ENCODE results near the gene FOXS1.
A peak's percentile ranks its signal among the peaks of the same experiment; 100 is the strongest.
"Not testable (repeated sequence)": the region's sequence is repeated elsewhere in the genome, so short reads cannot be mapped to it uniquely, and the experiment has no call there.

The FOXS1 gene

DNA sequence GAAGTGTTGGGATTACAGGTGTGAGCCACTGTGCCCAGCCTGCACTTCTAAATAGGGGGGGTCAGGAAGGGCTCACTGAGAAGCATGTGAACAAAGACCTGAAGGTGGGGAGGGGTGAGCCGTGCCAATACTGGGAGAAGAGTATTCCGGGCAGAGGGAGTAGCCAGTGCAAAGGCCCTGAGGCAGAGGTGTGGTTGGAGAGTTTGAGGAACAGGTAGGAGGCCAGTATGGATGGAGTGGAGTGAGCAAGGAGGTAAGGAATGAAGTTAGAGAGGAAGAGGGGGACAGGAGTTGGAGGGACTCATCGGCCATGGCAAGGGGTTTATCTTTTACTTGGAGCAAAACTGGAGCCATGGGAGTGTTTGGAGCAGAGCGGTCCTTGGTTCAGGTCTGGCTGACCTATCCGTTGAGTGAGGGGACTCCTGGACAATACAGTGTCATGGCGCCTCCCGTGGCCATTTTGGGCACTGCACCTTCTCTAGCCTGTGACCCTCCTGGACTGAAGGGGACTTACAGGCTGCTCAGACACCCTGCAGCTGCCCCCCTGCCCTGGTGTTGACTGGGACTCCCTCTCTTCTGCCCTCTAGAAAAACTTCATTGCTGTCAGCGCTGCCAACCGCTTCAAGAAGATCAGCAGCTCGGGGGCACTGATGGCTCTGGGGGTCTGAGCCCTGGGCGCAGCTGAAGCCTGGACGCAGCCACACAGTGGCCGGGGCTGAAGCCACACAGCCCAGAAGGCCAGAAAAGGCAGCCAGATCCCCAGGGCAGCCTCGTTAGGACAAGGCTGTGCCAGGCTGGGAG is 12.1 kb downstream of the FOXS1 start:
- no peak overlapping the region for H3K27ac Mint-ChIP-seq (ENCODE audit: low read depth)
- no peaks in the 10 kb centered on the region for H3K36me3 Mint-ChIP-seq (ENCODE audit: insufficient read depth)
- peaks cover 9% of the 10 kb centered on the region for H3K4me1 Mint-ChIP-seq
- no peaks in the 10 kb centered on the region for H3K27me3 Mint-ChIP-seq
- no peak for ATAC-seq (replicated peaks; ENCODE audit: extremely low read depth, poor library complexity, severe bottlenecking)
- peak; percentile 26 to 62 for DNase-seq (ENCODE audit: low spot score in 2 of 2)
- no peak overlapping the region for H3K4me3 Mint-ChIP-seq
- H3K9me3 Mint-ChIP-seq: no peaks in the 10 kb centered on the region

DNA sequence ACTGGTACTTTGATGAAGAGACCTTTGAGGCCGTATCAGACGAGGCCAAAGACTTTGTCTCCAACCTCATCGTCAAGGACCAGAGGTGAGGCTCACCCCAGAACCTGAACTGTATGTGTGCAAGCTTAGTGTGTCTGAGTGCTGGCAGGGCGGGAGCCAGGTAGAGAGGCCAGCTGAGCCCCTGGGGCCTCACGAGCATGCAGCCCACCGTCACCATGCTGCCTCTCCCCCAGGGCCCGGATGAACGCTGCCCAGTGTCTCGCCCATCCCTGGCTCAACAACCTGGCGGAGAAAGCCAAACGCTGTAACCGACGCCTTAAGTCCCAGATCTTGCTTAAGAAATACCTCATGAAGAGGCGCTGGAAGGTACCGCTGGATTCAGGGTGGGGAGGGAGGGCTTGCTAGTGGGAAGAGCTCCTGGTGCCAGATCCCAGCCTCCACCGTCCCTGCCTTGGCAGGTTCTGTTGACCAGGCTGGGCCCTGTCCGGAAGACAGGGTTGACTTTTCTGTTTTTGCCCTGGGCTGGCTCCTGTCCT is 13.6 kb downstream of the FOXS1 start:
- Mint-ChIP-seq H3K27ac (ENCODE audit: low read depth) (no peak overlapping the region), H3K4me1 (peaks cover 9% of the 10 kb centered on the region), H3K27me3 (no peaks in the 10 kb centered on the region), H3K9me3 (no peaks in the 10 kb centered on the region), H3K36me3 (ENCODE audit: insufficient read depth) (no peaks in the 10 kb centered on the region), H3K4me3 (no peak overlapping the region)
- ATAC-seq (replicated peaks; ENCODE audit: extremely low read depth, poor library complexity, severe bottlenecking) (no peak), DNase-seq (ENCODE audit: low spot score in 2 of 2) (no peak)

DNA sequence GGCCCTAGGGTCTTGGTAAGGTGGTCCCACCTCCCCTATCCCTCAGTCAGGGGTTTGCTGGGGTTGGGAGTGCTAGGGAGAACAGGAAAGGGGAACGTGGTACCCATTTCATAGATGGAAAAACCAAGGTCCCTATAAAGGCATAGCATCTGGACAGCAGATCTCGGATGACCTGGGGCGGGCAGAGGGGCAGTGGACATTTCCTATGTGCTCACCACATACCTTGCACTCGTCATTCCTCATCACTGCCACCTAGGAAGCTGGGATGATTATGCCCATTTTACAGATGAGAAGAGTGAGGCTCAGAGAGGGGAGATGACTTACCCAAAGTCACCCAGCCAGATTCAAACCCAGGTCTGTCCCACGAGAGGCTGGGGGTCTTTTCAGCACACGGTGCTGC is 14.2 kb downstream of the FOXS1 start:
- ATAC-seq (replicated peaks; ENCODE audit: extremely low read depth, poor library complexity, severe bottlenecking): no peak
- no peak for DNase-seq (ENCODE audit: low spot score in 2 of 2)
- Mint-ChIP-seq H3K4me3 (no peak overlapping the region), H3K36me3 (ENCODE audit: insufficient read depth) (no peaks in the 10 kb centered on the region), H3K9me3 (no peaks in the 10 kb centered on the region), H3K27ac (ENCODE audit: low read depth) (no peak overlapping the region), H3K27me3 (no peaks in the 10 kb centered on the region), H3K4me1 (peaks cover 9% of the 10 kb centered on the region)

DNA sequence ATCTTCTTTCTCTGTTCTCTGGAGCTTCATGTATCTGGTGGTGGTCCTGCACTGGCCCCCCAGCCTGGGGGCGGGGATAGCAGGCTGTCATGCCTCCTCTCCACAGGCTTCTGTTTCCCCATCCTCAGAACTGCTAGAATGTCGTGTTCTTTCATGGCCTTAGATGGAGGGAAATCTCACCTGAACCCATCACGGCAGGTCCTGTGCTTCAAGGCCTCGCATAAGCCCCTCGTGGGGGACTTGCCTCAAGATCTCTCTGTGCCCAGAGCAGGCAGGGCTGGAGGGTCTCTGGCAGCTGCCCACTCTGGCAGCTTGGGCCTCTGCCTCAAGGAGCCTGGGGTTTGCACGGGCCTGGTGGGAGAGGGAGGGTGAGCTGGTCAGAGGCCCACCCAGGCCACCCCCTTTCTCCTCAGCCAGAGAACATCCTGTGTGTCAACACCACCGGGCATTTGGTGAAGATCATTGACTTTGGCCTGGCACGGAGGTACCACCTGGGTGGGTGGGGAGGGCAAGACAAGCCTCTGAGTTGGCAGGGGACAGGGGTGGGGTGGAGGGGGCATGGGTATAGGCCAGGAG is 14.9 kb downstream of the FOXS1 start:
- Mint-ChIP-seq H3K36me3 (ENCODE audit: insufficient read depth) (no peaks in the 10 kb centered on the region), H3K9me3 (no peaks in the 10 kb centered on the region), H3K27ac (ENCODE audit: low read depth) (no peak overlapping the region), H3K27me3 (no peaks in the 10 kb centered on the region), H3K4me3 (no peak overlapping the region), H3K4me1 (peaks cover 5% of the 10 kb centered on the region)
- DNase-seq (ENCODE audit: low spot score in 2 of 2): no peak
- no peak for ATAC-seq (replicated peaks; ENCODE audit: extremely low read depth, poor library complexity, severe bottlenecking)

DNA sequence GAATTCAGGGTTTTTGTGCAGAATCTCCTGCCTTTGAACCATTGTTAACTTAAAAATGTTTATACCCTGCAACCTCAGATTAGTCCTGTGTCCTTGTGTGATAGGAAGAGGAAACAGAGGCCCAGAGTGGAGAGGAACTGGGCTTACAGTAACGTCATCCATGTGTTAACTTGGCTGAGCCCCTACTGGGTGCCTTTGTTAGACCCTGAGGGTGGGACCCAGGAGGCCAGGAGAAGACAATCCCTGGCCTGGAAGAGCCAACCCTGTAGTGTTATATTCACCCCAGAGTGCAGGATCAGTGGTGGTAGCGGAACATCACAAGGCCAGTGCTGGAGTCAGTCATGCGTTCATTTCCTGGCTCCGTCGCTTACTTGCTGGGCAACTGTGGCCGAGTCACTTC is 15.7 kb downstream of the FOXS1 start:
- H3K36me3 Mint-ChIP-seq (ENCODE audit: insufficient read depth): no peaks in the 10 kb centered on the region
- ATAC-seq (replicated peaks; ENCODE audit: extremely low read depth, poor library complexity, severe bottlenecking) (no peak), DNase-seq (ENCODE audit: low spot score in 2 of 2) (no peak)
- H3K27me3 Mint-ChIP-seq: no peaks in the 10 kb centered on the region
- peaks cover 5% of the 10 kb centered on the region for H3K4me1 Mint-ChIP-seq
- H3K9me3 Mint-ChIP-seq: no peaks in the 10 kb centered on the region
- H3K4me3 Mint-ChIP-seq: no peak overlapping the region
- H3K27ac Mint-ChIP-seq (ENCODE audit: low read depth): no peak overlapping the region

DNA sequence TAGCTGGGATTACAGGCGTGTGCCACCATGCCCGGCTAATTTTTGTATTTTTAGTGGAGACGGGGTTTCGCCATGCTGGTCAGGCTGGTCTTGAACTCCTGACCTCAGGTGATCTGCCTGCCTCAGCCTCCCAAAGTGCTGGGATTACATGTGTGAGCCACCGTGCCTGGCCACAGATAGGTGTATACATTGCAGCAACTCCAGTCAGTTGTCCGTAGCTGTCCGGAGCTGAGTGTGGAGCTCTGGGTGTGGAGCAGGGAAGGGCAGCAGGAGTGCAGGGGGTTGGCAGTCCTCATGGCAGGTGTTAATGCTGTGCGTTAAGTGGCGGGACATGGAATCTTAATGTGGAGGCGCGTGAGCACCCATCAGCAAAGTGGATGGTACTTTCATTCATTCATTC is 17.4 kb downstream of the FOXS1 start:
- not testable (repeated sequence) for H3K27ac Mint-ChIP-seq (ENCODE audit: low read depth); ATAC-seq (replicated peaks; ENCODE audit: extremely low read depth, poor library complexity, severe bottlenecking); H3K4me3 Mint-ChIP-seq; H3K4me1 Mint-ChIP-seq; H3K9me3 Mint-ChIP-seq; H3K36me3 Mint-ChIP-seq (ENCODE audit: insufficient read depth); H3K27me3 Mint-ChIP-seq; DNase-seq (ENCODE audit: low spot score in 2 of 2)

DNA sequence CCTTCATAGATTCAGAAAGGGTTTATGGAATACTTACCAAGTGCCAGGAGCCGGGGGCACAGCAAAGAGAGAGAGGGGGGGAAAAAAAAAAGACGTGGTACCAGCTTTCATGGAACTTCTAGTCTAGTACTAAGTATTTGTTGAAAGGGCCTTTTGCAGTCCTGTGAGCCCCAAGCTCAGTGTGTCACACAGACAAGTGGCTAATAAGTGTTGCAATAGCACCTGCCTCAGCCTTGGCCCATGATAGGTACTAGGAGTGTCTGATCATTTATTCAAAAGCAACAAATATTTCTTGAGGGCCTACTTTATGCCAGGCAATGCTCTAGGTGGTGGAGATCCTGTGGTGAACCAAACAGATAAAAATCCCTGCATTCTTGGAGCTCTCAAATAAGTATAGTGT is 18.3 kb downstream of the FOXS1 start:
- H3K4me1 Mint-ChIP-seq: no peaks in the 10 kb centered on the region
- peaks cover 1% of the 10 kb centered on the region for H3K36me3 Mint-ChIP-seq (ENCODE audit: insufficient read depth)
- DNase-seq (ENCODE audit: low spot score in 2 of 2): no peak
- H3K4me3 Mint-ChIP-seq: no peak overlapping the region
- no peak overlapping the region for H3K27ac Mint-ChIP-seq (ENCODE audit: low read depth)
- no peaks in the 10 kb centered on the region for H3K27me3 Mint-ChIP-seq
- H3K9me3 Mint-ChIP-seq: no peaks in the 10 kb centered on the region
- ATAC-seq (replicated peaks; ENCODE audit: extremely low read depth, poor library complexity, severe bottlenecking): no peak

DNA sequence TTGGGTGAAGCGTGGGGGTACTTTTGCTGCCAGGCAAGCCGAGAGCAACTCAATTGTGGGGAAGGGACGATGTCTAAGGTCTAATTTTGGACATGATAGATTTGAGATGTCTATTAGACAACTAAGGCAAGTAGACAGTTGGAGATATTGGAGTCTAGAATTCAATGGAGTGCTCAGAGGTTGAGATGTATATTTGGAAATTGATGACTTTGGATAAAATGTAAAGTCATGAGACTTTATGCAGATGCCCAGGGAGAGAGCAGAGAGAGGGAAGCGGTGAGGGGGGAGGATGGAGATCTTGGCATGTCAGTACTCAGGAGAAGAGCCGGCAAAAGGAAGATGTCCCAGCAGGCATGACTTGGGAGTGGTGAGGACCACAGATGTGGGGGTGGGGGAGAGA is 19.3 kb downstream of the FOXS1 start:
- DNase-seq (ENCODE audit: low spot score in 2 of 2) (no peak), ATAC-seq (replicated peaks; ENCODE audit: extremely low read depth, poor library complexity, severe bottlenecking) (no peak)
- Mint-ChIP-seq H3K4me3 (no peak overlapping the region), H3K27ac (ENCODE audit: low read depth) (no peak overlapping the region), H3K9me3 (no peaks in the 10 kb centered on the region), H3K27me3 (no peaks in the 10 kb centered on the region), H3K4me1 (no peaks in the 10 kb centered on the region), H3K36me3 (ENCODE audit: insufficient read depth) (peaks cover 1% of the 10 kb centered on the region)

DNA sequence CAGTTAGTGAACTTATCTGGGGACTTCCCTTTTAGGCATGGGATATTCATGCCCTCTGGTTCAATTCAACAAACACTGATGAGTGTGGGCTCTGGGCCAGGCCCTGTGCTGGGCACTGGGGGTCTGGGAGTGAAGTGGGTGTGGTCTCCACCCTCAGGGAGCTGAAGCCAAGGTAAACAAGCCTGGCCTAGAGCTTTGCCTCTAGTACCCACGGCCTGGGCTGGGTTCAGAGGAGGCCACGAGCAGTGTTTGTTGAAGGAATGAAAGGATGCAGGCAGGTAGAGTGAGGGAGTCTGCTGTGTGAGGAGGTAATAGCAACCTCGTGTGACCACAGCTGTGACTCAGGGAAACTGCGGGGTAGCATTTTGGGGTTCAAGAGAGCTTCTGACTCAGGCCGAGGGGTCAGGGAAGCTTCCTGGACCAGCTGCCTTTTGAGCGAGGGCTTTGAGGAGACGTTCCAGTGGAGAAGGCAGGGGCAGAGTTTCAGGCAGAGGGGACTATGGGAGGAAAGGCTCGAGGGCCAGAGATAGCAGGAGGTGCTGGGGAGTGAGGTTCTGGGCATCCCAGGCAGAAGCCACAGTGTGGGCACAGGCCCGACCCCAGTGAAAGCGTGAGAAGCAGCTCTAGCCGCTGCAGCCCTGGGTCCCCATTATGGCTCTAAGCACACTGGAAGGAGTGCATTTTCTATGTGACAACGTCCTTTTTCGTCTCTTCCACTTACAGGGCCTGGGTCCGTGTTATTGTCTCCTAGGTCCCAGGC is 20.7 kb downstream of the FOXS1 start:
- H3K9me3 Mint-ChIP-seq: no peaks in the 10 kb centered on the region
- no peaks in the 10 kb centered on the region for H3K27me3 Mint-ChIP-seq
- DNase-seq (ENCODE audit: low spot score in 2 of 2) (no peak), ATAC-seq (replicated peaks; ENCODE audit: extremely low read depth, poor library complexity, severe bottlenecking) (no peak)
- H3K27ac Mint-ChIP-seq (ENCODE audit: low read depth): no peak overlapping the region
- H3K36me3 Mint-ChIP-seq (ENCODE audit: insufficient read depth): peaks cover 1% of the 10 kb centered on the region
- H3K4me3 Mint-ChIP-seq: no peak overlapping the region
- no peaks in the 10 kb centered on the region for H3K4me1 Mint-ChIP-seq

DNA sequence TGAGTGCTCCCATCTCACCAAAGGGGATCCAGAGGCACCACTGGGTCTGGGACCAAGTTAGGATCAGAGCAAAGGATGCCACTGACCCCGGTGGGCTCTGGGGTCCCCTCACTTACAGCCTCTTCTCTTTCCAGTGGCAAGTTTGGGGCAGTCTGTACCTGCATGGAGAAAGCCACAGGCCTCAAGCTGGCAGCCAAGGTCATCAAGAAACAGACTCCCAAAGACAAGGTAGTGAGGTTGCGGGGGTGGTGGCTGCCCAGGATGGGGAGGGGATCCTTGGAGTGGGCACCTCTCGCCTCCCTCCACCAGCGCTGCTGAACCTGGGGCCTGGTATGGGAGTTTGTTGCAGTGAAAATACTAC is 21.3 kb downstream of the FOXS1 start:
- H3K4me3 Mint-ChIP-seq: no peak overlapping the region
- H3K27me3 Mint-ChIP-seq: no peaks in the 10 kb centered on the region
- peaks cover 1% of the 10 kb centered on the region for H3K36me3 Mint-ChIP-seq (ENCODE audit: insufficient read depth)
- DNase-seq (ENCODE audit: low spot score in 2 of 2) (no peak), ATAC-seq (replicated peaks; ENCODE audit: extremely low read depth, poor library complexity, severe bottlenecking) (no peak)
- H3K9me3 Mint-ChIP-seq: no peaks in the 10 kb centered on the region
- peak overlapping the region; percentile 50 for H3K27ac Mint-ChIP-seq (ENCODE audit: low read depth)
- H3K4me1 Mint-ChIP-seq: no peaks in the 10 kb centered on the region

DNA sequence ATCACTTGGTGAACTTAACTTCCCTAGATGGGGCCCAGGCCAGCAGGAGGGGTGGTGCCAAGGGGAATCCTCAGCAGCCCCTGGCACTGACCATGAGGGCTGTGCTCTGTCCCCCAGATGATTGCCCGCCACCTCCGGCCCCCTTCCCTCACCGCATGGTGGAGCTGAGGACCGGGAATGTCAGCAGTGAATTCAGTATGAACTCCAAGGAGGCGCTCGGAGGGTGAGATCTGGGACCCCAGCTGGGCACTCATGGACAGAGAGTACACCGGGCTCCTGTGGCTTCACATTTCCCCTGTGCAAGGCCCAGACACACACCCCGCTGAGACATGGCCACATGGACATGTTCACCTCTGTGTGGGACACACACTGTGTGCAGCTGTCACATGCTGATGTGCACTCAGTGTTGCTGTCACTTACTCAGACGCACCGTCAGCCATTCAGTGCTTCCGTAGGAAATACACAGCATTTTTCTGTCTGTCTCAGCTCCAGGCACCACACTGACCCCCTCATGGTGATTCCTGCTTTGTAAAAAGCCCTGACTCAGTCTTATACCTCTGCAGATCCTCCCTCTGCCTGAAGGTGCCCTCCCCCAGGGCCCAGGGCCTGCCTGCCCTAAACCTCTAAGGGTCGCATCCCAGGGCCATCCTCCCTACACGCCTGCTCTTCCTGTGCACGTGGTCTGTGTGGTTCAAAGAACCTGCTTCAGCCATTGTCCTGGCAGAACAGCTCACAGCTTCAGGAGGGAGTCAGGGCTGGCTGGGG is 21.9 kb downstream of the FOXS1 start:
- Mint-ChIP-seq H3K27me3 (no peaks in the 10 kb centered on the region), H3K9me3 (no peaks in the 10 kb centered on the region), H3K4me1 (no peaks in the 10 kb centered on the region), H3K27ac (ENCODE audit: low read depth) (peak overlapping the region; percentile 50), H3K36me3 (ENCODE audit: insufficient read depth) (peaks cover 1% of the 10 kb centered on the region), H3K4me3 (no peak overlapping the region)
- ATAC-seq (replicated peaks; ENCODE audit: extremely low read depth, poor library complexity, severe bottlenecking): no peak
- no peak for DNase-seq (ENCODE audit: low spot score in 2 of 2)

Data from central memory CD8-positive, alpha-beta T cell (primary cell).